Activated T-helper 1 cell treated with Interleukin-2 at 50 U/mL for 16 hours (primary cell): ENCODE results near the gene FARP2.
A peak's percentile ranks its signal among the peaks of the same experiment; 100 is the strongest.

Experiments
- DNase-seq: peaks from one replicate; pipeline ENCODE4 v3.0.0-alpha.2; 2020; ENCODE audit warnings: low read depth

Gene FARP2

DNA sequence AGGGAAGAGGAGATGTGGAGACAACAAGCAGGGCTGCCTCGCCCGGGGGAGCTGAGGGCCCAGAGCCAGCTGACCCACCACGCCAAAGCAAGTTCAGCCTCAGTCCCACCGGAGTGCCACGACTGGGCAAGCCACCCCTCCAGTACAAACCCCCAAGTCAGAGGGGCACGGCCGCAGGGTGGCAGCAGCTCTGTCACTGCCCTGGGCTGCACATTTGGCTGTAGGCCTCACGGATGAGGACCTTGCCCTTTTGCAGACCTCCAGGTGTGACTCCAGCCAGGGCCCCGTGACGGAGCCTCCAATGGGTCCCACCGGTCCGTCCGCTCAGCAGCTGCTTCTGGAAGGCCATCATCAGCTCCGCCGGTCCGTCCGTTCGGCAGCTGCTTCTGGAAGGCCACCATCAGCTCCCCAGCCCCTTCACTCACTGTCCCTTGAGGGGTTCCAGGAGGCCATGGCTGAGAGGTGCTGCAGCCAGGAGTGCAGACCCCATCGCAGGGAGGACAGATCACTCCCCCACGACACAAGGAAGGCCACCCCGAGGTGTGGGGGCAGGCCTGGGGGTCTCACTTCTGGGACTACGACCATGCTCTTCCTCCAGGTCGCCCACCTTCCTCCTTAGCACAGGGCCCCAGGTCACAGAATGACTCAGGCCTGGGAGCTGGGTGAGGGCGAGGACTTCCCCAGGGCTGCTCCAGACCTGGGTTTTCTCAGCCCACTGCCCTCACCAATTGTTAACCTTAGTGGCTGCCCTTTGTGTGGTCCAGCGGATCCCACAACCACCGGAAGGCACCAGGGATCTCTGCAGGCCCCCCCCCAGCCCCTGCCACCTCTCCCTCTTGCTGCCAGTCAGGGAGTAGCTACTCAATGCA, 176.9 kb downstream of the FARP2 start:
- no peak for DNase-seq

DNA sequence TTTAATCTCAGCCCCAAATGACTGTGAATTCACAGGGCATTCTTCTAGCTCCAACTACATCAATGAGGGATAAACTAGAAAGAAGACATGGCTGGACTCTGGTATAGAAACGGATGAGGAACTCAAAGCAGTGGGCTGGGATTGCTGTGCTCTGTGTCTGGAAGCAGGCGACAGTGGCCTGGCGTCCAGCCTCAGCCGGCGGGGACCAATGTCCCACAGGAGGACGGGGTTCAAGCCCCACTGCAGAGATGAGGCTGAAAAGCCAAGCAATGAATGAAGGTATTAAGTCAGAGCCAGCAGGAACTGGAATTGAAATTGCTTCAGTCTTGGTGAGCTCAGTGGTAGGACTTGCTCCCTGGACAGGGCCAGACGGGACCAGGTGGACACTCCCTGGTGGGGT, 178.2 kb downstream of the FARP2 start:
- DNase-seq, result no peak

DNA sequence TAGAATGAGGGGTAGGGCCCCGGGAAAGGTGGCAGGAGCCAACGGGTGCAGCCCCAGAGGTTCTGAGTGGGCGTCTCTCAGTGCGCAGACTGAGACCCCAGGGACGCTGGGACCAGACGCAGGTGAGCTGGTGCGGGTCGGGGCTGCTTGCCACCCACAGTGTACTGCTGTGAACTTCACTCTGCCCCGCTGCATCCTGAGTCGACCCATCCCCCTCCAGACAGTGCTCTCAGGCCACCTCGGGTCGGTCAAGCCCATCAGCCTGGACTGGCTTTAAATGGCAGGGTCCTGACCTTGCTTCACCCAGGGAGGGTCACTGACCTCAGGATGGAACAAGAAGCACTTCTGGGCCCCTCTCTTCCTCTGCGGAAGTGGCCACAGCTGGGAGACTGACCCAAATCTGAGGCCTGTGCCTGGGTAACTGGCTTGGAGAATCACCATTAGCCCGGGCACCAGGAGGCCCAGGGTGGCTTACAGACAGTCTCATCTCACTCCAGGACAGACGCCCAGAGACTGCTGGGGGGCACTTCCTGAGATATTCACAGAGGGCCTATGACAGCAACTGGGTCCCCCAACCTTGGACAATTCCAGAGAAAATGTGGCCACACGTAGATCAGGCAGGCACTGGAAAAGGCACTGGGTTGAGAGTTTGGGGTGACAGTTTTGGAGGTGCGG, 178.8 kb downstream of the FARP2 start:
- DNase-seq, result no peak

- no peak for DNase-seq
Observed at GRCh38 chr2:241535871-241536655, 180.0 kb downstream of the FARP2 start.

GRCh38 chr2:241538838-241539615, 182.9 kb downstream of the FARP2 start:
- DNase-seq, result no peak

DNA sequence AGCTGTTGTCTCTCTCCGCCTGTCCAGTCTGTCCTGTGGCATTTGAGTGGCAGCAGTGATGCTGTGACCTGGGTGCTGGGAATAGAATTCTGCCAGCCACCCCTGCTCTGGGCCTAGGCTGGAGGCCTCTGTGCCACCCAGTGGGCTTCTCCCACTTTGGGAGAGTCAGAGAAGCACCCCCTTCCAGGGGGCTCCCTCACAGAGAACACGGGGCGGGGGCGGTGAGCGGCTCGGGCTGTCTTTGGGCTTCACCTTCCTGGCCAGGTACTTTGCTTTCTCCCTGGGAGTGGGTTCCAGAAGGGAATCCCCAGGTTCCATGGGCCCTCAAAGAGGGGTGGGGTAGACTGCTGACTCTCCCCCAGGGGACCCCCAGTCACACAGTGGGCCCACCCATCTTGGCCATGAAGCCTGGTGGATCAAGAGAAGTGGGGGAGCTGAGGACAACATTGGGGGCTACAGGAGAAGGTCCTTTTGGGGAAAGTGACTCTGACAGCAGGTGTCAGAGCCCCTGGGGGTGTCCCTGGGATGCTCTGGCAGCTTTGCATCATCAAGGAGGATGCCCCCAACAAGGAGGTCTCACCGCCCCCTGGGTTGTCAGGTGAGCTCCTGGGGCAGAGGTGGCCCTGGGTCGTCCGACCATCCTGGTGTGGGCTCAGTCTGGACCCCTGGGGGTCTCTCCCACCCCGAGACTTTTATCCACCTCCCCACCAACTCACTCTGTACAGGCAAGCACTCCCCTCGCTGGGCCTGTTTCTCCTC, 183.7 kb downstream of the FARP2 start:
- no peak for DNase-seq

- no peak for DNase-seq
Observed at GRCh38 chr2:241540401-241540770, 184.3 kb downstream of the FARP2 start.

GRCh38 chr2:241540771-241541561, 184.9 kb downstream of the FARP2 start:
- DNase-seq, result peak; percentile 42

DNA sequence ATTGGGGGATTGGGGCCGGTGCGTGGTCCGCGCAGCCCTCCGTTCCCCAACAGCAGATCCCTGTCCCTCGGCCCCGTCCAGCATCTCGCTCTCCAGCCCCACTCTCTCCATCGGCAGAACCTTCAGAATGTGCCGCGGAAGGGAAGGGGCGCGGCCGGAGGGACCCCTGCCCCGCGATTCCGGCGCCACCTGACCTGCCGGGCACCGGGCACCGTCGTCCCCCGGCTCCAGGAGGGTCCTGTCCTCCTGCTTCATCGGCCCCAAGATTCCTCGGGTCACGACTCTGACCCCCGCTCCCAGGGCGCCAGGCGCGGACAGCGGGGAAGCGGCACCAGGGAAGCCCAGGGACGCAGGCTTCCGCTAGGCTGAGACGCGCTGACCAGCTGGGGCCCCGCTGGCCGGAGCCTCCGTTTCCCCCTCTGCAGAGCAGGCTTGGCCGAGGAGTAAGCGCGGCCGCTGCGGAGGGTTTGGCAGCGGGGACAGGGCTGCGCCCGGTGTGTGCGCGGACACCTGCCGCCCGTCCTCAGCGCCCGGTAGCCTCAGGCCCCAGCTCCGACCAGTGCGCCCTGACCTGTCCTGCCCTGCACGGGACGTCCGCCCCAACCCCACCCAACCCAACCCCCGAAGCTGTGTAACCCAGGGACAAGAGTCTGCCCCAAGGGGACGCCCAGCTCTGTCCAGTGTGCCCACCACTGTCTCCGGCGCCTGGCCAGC, 185.6 kb downstream of the FARP2 start:
- no peak for DNase-seq

GRCh38 chr2:241542278-241542605, 186.2 kb downstream of the FARP2 start:
- DNase-seq, result no peak
